CD4-positive, CD25-positive, alpha-beta regulatory T cell (primary cell): ENCODE data around the gene TRPV4. TPM values are rescaled to one million over a fixed set of nuclear protein-coding genes. Genes with fewer than 3 reads are reported as not detected.

Experiments
- ATAC-seq, 2 donors: fragments of 150-1000 bp; cut with Tn5 transposase; one replicate each; pipeline ENCODE4 v1.10.0; 2021; ENCODE audit warnings: low read depth in 2 of 2, moderate number of reproducible peaks in 2 of 2, moderate library complexity in 1 of 2
- DNase-seq, 3 donors: peaks; one replicate each; pipeline versions ENCODE4 v3.0.0 to v3.0.0-alpha.2; 2012 to 2022; ENCODE audit warnings: mixed read lengths in 1 of 3
- H3K27ac ChIP-seq: one replicate; pipeline ENCODE4 v1.7.0; 2013; ENCODE audit warnings: mild to moderate bottlenecking, low read length; ENCODE audit not compliant: insufficient read depth, poor library complexity, severe bottlenecking
- H3K27me3 ChIP-seq: one replicate; pipeline ENCODE4 v1.7.0; 2013; ENCODE audit warnings: low read length; ENCODE audit not compliant: control insufficient read depth, insufficient read depth
- H3K36me3 ChIP-seq: one replicate; pipeline ENCODE4 v1.7.0; 2013; ENCODE audit warnings: mild to moderate bottlenecking, low read length, moderate library complexity; ENCODE audit not compliant: control insufficient read depth, insufficient read depth
- H3K4me1 ChIP-seq: 2 replicates; pipeline ENCODE4 v1.7.0; 2013; ENCODE audit warnings: mild to moderate bottlenecking, low read length; ENCODE audit not compliant: insufficient read depth, control insufficient read depth, poor library complexity, severe bottlenecking
- H3K4me3 ChIP-seq: one replicate; pipeline ENCODE4 v1.7.0; 2013; ENCODE audit warnings: low read depth, mild to moderate bottlenecking, low read length, moderate library complexity
- H3K9me3 ChIP-seq, 2 experiments: 1 replicate in 1 of 2; 2 replicates in 1 of 2; pipeline ENCODE4 v1.7.0; 2013; ENCODE audit warnings: low read length in 2 of 2, mild to moderate bottlenecking in 1 of 2, moderate library complexity in 1 of 2; ENCODE audit not compliant: control insufficient read depth in 2 of 2
- H3K27ac Mint-ChIP-seq, 3 donors: one replicate each; pipeline ENCODE4 v1.8.0; 2020 to 2022; ENCODE audit warnings: mild to moderate bottlenecking in 3 of 3, mixed read lengths in 3 of 3, moderate library complexity in 2 of 3
- H3K27me3 Mint-ChIP-seq: one replicate; pipeline ENCODE4 v1.8.0; 2022; ENCODE audit warnings: mild to moderate bottlenecking, mixed read lengths
- H3K36me3 Mint-ChIP-seq: one replicate; pipeline ENCODE4 v1.8.0; 2020; ENCODE audit warnings: mixed read lengths
- H3K4me1 Mint-ChIP-seq, 4 donors: one replicate each; pipeline ENCODE4 v1.8.0; 2020 to 2022; ENCODE audit warnings: mixed read lengths in 4 of 4, mild to moderate bottlenecking in 1 of 4
- H3K4me3 Mint-ChIP-seq, 4 donors: one replicate each; pipeline ENCODE4 v1.8.0; 2020 to 2022; ENCODE audit warnings: mild to moderate bottlenecking in 4 of 4, mixed read lengths in 4 of 4, moderate library complexity in 3 of 4
- H3K9me3 Mint-ChIP-seq, 7 donors: one replicate each; pipeline ENCODE4 v1.8.0; 2020 to 2022; ENCODE audit warnings: mixed read lengths in 7 of 7, mild to moderate bottlenecking in 3 of 7, moderate library complexity in 2 of 7
- polyA plus RNA-seq, 4 donors: library from polyadenylated mRNA; unstranded; fragments of 300-500 nt; fragmentation: Illumina TruSeq; gene quantifications; one replicate each; pipeline ENCODE4 v1.2.3, GENCODE V29; 2021
- total RNA-seq: library from RNA; stranded (reverse); gene quantifications from one replicate; pipeline ENCODE4 v1.2.3, GENCODE V29; 2022

TRPV4 gene
- total and polyA plus RNA-seq, 5 donors from 2014 or later = not detected

DNA sequence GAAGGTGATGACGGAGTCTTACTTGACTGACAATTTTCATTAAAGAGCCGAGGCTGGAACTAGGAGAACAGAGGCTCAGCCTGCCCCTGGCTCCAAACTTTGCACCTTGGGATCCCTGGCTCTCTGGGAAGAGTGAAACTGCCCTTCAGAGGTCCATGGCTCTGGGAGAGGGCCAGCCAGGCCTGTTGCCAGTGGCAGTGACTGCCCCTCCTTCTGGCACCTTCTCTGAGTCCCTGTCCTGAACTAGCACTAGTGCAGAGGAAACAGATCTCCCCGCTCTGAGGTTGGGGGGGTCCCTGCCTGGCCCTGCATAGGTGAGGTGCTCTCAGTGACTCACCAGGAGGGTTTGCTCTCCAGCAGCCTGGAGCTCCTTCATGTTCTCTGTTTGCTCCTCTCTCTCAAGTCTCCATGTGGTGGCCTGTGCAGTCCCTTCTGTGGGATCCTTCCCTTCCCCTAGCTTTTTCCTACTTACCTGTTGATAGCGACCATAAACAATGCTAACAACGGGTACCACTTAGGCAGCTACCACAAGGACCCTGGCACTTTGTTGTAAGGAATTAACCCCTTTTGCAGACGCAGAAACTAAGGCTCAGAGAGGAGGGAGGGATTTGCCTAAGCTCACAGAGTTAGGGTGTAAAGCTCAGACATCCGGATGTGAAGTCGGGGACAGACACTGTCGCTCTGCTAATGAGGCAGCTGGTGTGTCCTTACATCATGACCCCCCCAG is 97.2 kb downstream of the TRPV4 start:
- Mint-ChIP-seq H3K9me3 (no peaks in the 10 kb centered on the region), H3K36me3 (no peaks in the 10 kb centered on the region), H3K4me1 (peaks cover 0 to 2% (median 0%) of the 10 kb centered on the region in 4 donors), H3K4me3 (no peak overlapping the region), H3K27me3 (peaks cover 12% of the 10 kb centered on the region), H3K27ac (no peak overlapping the region)
- H3K27ac ChIP-seq = no peak overlapping the region
- H3K4me1 ChIP-seq = no peaks in the 10 kb centered on the region
- no peaks in the 10 kb centered on the region for H3K9me3 ChIP-seq
- no peak for ATAC-seq
- H3K4me3 ChIP-seq = no peak overlapping the region
- DNase-seq = no peak
- no peaks in the 10 kb centered on the region for H3K36me3 ChIP-seq
- no peaks in the 10 kb centered on the region for H3K27me3 ChIP-seq

DNA sequence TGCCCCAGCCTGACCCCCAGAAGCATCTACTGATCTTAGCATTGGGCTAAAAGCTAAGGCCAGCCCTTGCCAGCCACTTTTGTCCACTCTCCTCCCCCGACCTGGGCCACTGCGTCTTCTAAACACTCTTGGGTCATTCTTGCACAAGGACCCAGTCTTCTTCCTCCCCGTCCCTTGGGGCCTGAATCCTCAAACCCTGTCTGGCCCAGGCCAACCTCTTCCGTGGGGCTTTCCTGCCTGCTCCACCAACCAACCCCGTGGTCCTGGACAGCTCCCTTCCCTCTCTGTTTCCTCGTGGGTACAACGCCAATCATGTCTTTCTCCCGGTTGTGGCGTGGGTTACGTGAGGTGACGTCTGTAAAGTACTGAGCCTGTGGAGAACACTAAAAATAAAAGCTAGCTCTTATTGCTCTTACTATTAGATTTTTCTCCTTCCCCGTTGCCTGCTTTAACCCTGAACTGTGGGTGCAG is 98.1 kb downstream of the TRPV4 start:
- DNase-seq = no peak
- Histone ChIP-seq H3K36me3 (no peaks in the 10 kb centered on the region), H3K4me1 (no peaks in the 10 kb centered on the region), H3K27ac (no peak overlapping the region), H3K9me3 (no peaks in the 10 kb centered on the region), H3K27me3 (no peaks in the 10 kb centered on the region), H3K4me3 (no peak overlapping the region)
- H3K27ac Mint-ChIP-seq = no peak overlapping the region
- H3K9me3 Mint-ChIP-seq = no peaks in the 10 kb centered on the region
- no peaks in the 10 kb centered on the region for H3K36me3 Mint-ChIP-seq
- H3K4me3 Mint-ChIP-seq = no peak overlapping the region
- ATAC-seq = no peak
- H3K27me3 Mint-ChIP-seq = peaks cover 6% of the 10 kb centered on the region
- H3K4me1 Mint-ChIP-seq = peaks cover 0 to 2% (median 0%) of the 10 kb centered on the region in 4 donors

- Histone ChIP-seq H3K27me3 (no peaks in the 10 kb centered on the region), H3K27ac (no peak overlapping the region), H3K9me3 (no peaks in the 10 kb centered on the region), H3K36me3 (no peaks in the 10 kb centered on the region), H3K4me3 (no peak overlapping the region), H3K4me1 (no peaks in the 10 kb centered on the region)
- Mint-ChIP-seq H3K4me3 (no peak overlapping the region), H3K9me3 (no peaks in the 10 kb centered on the region), H3K36me3 (no peaks in the 10 kb centered on the region), H3K4me1 (peaks cover 0 to 2% (median 0%) of the 10 kb centered on the region in 4 donors), H3K27ac (no peak overlapping the region), H3K27me3 (peaks cover 6% of the 10 kb centered on the region)
- ATAC-seq = no peak
- no peak for DNase-seq
These were observed 98.8 kb downstream of the TRPV4 start for GRCh38 chr12:109734219-109735000.

Other genes with a start within 250 kb of the TRPV4 start
- gene FAM222A, start 119.6 kb downstream of the TRPV4 start, total RNA-seq = 2.3 TPM
- gene FAM222A, start 119.6 kb downstream of the TRPV4 start, polyA plus RNA-seq = under 1 TPM in 1 of 4 donors, not detected in 3; 0.08 TPM
- 31.1 TPM for gene GLTP, start 47.1 kb upstream of the TRPV4 start, total RNA-seq
- gene GLTP, start 47.1 kb upstream of the TRPV4 start, polyA plus RNA-seq = 10 to 100 TPM; 36.1 to 48.9 (median 38.4) TPM
- gene TCHP, start 66.9 kb upstream of the TRPV4 start, total RNA-seq = 29.8 TPM
- gene TCHP, start 66.9 kb upstream of the TRPV4 start, polyA plus RNA-seq = 10 to 100 TPM in 2 of 4 donors, 1 to 10 TPM in 2; 9.0 to 11.7 (median 9.8) TPM
- 95.3 TPM for gene GIT2, start 163.0 kb upstream of the TRPV4 start, total RNA-seq
- 10 to 100 TPM; 79.0 to 87.6 (median 81.7) TPM for gene GIT2, start 163.0 kb upstream of the TRPV4 start, polyA plus RNA-seq
- gene ANKRD13A, start 166.0 kb upstream of the TRPV4 start, total RNA-seq = 71.0 TPM
- 10 to 100 TPM; 36.6 to 48.2 (median 41.1) TPM for gene ANKRD13A, start 166.0 kb upstream of the TRPV4 start, polyA plus RNA-seq
- gene C12orf76, start 215.1 kb upstream of the TRPV4 start, total RNA-seq = 13.5 TPM
- 10 to 100 TPM; 16.3 to 22.6 (median 19.8) TPM for gene C12orf76, start 215.1 kb upstream of the TRPV4 start, polyA plus RNA-seq